GM21825 (cell line): ENCODE results near the gene HAL.

Experiments used
- ATAC-seq: cut with Tn5 transposase; IDR thresholded peaks from one replicate; pipeline ENCODE4 v1.9.1; 2021; ENCODE audit warnings: mild to moderate bottlenecking, moderate library complexity; ENCODE audit not compliant: unreplicated experiment

The HAL gene

DNA sequence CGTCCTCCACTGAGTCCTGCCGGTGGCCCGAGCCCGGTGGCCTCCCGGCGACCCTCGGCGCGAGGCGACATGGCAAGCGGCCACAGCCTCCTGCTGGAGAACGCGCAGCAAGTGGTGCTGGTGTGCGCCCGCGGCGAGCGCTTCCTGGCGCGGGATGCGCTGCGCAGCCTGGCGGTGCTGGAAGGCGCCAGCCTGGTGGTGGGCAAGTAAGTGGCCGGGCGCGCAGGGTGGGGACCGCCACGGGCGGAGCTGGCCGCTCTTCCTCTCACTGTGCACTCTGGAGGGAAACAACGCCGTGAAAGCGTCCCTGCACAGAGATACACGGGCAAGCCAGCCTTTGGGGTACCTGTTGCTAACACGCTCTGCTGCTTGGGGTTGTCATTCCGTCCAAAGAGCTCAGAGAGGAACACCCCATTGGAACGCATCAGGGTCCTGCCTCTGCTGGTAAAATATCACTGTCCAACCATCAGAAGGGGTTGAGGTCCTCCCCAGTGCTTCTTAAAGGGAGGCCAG is 52.8 kb downstream of the HAL start, which contains the start of gene AMDHD1:
AMDHD1 (plus strand) TSS at position 2 of the 513 bp plus-strand sequence; CDS start at position 70, 68 bp downstream.
- ATAC-seq: peak; percentile 69

DNA sequence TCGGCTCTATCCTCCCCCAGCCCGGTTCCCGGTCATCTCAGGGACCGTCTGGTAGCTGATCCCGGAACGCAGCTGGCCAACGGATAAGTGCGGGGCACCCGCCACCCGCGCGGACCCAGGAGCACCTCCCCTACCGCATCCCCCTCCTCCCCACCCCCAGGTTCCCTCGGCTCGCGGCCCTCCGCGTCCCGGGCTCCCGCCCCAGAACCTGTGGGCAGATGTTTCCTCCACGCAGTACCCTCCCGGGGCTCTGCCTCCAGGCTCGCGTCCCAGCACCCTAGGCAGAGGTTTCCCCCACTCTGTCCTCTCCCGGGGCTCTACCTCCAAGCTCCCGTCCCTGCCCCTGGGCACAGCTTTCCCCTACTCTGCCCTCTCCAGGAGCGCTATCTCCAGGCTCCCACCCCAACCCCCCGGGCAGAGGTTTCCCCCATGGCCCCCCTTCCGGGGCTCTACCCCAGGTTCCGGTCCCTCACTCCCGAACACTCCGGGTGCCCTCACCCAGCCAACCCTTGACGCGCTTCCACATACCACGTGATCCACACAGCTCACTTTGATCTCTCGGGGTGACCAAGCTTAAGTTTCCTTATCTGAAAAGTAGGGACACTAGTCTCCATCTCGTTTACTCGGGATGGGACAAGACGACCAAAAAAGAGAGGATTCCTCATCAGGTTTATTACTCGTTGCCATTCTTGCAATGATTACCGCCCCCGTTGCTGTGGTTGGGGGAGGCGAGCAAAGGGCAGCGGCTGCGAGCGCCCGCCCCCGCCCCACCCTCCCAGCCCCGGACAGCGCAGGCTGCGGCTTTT is 53.4 kb downstream of the HAL start, which contains the start of gene CCDC38:
CCDC38 (minus strand) TSS at position 91 of the 806 bp plus-strand sequence. CDS start 6,105 bp downstream, outside the sequence.
- ATAC-seq: peak; percentile 98

DNA sequence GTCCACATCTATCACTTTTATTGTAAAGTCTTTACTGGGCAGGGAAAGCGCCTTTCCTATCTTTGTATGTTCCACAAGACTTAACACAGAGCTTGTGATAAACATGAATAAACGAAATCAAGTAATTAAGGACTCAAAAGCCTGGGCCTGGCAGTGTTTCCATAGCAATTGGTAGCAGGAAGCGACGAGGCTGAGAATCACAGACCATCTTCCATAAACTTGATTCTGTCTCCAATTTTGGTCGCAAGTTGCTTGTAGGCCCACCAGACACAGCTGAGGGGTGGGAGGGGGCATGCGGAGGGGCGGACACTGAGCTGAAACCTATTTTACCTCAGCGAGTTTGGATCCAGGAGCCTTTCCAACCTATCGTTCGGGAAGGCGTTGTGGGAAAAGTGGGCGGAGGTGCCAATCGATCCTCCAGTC is 54.0 kb downstream of the HAL start:
- no peak for ATAC-seq

DNA sequence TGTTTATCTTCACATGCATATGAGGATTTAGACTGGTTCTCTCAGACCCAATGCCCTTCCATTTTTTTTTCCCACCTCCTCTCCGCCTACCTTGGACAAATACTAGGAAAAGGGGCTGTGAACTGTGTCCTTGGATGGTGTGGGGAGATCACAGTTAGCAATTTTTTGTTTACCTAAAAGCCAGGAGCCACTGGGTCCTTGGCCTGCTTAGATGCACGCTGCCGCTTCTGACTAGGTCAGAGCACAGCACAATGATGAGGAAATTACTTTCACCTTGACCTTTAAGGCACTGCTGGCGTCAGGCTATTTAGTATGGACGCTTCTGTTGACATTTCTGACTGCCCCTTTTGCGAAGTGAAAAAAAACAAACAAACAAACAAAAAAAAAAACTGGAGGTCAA is 55.6 kb downstream of the HAL start:
- no peak for ATAC-seq
